Activated T-helper 1 cell treated with Interleukin-2 at 50 U/mL for 16 hours (primary cell): Measurements from ENCODE around the gene C1orf52.

Experiments
- DNase-seq: peaks from one replicate; pipeline ENCODE4 v3.0.0-alpha.2; 2020; ENCODE audit warnings: low read depth

C1orf52 gene

DNA sequence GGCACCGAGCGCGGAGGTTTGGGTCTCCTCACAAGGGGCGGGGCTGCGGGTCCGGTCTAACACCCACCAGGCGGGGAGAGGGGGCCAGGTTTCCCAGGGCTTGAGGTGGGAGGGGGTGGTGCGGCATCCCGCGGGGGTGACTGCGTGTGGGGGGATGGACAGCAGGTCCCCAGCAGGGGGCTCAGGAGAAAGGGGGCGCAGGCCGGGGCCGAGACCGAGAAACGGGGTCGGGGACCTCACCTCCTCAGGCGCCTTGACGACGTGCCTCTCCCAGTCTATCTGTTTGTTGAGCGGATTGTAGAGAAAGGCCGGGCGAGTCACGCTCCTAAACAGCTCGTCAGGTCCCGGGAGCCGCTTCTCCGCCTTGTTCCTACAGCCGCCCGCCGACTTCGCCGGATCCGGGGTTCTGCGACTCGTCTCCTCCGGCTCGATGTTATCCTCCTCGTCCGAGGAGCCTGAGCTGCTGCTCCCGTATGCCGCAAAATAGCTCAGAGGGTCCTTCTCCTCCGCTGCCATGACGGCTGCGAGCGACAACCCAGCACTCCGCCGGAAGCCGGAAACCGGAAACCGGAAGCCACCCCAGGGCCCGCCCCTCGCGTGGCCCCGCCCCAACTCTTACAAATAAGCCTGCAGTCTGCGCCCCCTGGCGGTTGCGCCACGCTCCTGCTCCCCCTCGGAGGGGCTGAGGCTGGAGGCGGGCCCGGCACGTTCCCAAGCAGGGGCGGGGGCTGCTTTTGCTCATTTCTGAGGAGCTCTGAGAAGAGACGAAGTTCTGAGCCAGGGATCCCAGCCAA is at the start of gene C1orf52:
TSS of gene C1orf52 (minus strand) at position 545 of the 794 bp plus-strand sequence. CDS start at position 516, 29 bp downstream.
- peak; percentile 92 for DNase-seq

DNA sequence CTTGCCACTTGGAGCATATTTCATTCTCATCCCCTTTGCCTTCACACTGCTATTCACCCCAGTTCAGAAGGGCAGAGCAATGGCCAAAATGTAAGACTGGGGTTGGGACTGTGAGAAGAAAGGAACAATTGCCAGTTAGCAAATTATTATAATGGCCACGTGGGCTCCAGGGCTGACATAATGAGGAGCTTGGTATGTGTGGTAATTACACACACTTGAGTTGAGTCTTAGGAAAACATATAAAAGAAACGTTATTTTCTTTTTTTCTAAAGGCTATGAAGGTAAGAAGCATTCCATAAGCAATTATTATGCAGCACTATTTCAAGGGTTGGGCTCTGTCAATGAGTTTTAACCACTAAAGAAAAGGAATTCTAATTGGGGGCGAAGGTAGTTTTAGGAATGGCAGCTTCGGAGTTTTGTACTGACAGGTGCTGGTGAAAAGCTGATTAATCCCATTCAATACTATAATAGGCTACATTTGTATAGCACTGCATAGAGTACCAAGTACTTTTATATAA is 49.4 kb upstream of the C1orf52 start:
- DNase-seq = no peak

DNA sequence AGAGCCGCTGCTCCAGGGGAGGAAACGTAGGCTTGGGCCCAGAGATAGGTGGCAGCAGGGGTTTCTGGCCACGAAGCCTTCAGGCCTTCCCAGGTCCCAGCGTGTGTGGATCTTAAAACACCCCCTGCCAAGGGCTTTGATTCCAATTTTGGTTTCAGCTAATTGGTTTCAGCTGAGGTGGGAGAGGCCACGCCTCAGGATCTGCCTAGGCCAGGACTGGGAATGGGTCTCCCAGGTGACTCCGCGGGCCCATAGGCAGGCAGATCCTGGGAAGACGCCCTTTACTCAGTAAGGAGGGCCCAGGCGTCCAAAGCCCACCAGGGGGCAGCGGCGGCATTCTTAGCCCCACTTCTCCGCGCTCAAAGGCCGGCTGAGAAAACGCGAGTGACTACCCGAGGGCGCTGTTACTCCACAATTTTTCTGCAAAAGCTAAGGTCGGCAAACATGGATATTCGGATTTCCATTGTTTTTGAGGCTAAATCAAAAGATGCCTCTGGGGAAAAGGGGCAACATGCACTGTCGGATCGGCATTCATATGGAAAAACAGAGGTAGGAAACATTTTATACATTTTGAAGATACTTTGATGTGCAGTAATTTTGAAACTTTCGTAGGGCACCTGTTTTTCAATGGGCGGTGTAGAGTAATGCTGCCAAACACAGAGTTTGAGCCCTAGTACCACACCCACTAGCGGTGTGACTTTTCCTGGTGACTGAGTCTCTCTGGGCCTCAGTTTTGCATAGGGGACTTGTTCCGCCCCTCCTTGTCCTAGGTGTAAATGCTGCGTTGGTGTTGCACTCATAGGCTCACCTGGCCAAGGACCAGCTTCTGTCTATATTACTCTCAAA is 48.7 kb upstream of the C1orf52 start:
- DNase-seq = peak; percentile 35

DNA sequence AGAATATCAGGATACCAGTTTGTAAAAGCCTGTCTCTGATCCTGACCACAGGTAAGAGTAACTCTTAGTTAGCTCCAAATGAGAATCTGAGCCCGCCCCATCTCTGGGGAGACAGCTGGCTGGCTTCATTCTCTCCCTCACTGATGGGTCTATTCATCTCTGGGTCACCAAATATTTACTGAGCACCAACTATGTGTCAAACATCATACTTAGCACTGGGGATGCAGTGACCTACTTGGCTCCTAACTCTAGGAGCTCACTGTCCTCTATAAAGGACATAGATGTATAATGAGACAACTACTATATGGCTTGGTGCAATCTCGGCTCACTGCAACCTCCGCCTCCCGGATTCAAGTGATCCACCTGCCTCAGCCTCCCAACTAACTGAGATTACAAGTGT is 46.8 kb upstream of the C1orf52 start:
- DNase-seq = no peak

DNA sequence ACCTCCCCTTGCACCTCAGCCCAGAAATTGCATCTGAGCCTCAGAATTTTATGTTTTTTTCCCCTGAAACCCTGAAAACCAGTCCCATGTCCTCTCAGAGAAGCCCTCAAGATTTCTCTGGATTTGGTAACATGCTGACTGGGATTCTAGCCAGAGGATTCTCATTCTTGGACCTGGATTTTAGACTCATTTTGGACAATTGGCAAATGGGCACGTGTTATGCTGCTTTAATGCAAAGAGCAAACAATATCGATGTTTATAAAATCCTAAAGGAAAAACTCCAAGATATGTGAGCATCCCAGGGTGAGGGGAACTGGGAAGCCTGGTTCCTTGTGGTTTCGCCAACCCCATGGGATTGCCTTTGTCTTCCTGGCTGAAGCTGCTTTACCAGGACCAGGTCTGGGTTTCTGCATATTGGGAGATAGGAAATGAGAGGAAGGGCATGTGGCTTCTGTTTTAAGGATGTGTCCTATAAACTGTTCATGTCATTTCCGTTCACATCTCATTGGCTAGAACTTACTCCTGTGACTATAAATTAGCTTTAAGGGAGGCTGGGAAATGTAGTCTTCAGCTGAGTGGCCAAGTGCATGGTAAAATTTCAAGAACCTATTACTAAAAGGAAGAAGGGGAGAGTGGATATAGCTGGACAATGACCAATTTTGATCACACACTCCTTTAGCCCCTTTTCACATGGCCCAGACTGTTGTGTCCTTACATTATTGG is 44.1 kb upstream of the C1orf52 start:
- DNase-seq = no peak

DNA sequence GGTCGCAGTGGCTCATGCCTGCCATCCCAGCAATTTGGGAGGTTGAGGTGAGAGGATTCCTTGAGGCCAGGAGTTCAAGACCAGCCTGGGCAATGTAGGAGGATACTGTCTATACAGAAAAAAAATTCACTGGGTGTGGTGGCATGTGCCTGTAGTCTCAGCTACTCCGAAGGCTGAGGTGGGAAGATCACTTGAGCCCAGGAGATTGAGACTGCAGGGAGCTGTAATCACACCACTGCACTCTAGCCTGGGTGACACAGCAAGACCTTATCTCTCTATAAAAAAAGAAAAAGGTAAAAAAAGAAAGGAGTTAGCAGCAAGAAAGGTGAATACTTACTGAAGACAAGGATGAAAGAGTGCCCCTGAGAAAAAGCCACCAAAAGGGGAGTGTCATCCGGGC is 40.7 kb upstream of the C1orf52 start:
- no peak for DNase-seq

DNA sequence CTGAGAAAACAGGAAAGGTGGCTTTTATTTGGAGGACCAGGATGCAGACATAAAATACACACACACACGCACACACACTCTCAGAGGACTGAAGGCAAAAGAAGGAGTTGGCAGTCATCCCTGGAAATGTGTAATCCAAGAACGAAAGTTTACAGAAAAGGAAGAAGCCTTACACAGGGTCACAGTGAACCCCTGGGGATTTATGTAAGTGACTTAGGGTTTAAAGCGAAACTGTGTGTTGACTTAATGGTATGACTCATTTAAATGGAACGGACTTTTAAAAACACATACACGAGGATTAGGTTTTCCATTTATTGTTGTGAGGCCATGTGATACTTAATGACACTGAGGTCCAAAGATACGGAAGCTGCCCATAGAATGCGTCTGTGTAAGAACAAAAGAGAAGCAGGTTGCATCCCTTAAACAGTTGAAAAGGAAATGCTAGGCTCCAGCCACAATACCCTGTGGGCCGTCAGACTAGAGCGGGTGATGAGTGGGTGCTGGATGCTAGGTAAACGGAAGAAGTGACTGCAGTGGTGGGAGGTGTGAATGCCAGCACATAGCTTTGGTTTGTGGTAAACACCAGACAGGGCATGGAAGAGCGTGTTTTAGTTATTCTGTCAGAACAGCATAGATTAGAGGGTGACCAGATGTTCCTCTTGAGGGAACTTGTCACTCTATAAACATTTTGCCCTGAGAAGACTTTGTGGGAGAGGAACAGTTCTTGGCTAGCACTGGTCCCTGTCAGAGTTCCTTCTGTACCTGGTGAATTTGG is 38.6 kb upstream of the C1orf52 start:
- DNase-seq = peak; percentile 35

DNA sequence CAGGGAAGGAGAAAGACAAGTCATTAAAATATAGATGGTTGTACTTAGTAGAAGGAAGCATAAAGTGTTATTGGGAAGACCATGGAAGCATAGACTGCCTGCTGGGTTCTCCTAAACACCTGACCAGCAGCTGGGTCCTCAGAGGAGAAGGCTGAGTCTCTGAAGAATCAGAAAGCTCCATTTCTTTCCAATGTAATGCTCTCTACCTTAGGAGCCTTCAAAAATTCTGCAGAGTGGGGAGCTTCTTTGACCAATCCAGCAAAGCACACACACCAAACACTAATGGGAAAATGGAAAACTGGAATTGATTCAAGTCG is 38.0 kb upstream of the C1orf52 start:
- DNase-seq = no peak

DNA sequence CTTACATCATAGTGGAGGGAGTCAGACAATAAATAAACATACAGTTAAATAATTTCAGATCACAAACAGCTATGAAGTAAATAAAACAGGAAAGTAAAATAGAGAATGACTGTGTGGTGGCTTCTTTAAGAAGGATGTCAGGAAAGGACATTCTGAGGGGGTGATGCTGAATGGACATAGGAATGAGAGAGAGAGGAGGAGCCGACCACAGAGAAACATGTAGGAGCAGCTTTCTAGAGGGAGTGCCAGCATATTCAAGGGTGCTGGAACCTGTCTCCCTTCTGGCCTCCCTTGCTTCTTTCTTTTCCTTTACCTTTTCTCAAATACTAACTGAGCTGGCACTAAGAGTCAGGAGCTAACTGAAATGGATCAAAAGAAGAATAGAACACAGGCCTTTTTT is 37.5 kb upstream of the C1orf52 start:
- DNase-seq = no peak

DNA sequence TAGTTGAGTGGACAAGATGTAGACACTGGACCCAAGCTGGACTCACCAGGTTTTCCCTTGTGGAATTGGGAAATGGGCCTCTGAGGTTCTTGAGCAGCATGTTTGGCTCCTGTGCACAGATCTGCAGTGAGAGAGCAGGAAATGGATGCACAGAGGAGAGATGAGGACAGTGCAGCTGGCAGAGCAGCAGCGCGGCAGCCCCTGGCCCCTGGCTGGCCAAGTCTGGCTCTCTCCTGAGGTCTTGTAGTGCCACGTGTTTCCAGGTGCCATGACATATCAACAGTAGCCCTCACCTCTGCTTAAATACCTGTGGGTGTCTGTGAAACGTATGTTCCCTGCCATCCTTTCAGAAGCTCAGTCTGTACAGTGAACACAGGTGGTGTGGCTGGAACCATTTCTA is 36.2 kb upstream of the C1orf52 start:
- no peak for DNase-seq

DNA sequence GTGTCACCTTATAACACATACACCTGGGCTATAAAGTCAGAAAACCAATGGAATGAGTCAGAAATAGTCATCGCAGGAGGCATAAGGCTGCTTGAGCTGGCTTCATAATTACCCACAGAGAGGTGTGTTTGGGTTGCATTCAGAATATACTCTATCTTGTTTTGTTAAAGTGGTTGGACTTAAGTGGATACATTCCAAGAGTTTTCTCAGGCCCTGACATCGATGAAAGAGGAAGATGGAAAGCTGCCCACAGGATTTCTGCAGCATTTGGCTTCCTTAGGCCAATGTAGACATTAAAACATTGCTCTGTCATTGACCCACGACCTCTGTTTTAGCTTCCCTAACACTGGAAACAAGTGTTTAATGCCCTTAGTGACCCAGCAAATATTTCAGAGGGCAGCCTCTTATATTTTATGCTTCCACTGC is 35.6 kb upstream of the C1orf52 start:
- DNase-seq = no peak

DNA sequence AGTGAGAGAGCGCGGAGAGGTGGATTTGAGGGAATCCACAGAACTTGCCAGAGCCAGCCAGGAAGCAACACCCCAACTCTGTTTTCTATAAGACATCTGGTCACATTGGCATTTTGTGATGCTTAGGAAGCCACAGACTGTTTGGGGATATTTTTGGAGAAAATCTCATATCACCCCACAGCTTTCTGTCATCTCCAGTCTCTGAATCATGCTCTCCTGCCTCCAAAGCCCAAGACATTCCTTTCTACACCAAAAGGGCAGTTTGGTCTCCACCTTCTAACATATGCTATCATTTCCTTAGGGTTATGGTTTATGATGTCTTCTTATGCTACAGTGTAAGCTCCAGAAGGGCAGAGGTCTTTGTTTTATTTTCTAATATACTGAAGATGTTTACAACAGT is 31.4 kb upstream of the C1orf52 start:
- DNase-seq = no peak

DNA sequence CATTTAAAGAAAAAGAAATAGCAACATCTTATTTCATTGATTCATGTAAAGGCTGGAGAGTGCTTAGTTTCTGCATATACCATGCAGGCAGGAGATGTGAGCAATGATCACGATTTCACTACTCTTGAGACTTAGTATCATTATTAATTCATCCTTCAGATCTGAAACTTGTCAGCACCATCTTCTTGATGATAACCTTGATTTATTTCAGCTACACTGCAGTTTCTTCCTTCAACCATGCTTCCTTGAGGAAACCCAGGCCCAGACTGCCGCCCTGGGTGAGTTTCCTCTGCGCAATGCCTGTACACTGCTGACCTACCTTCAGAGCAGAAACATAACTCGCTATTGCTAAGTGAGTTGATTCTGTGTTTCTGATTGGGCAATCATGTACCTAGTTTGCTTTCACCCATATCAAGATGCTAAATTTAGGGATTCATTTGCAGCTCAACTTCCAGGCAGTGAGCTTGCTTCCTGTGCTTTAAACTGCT is 30.4 kb upstream of the C1orf52 start:
- no peak for DNase-seq

DNA sequence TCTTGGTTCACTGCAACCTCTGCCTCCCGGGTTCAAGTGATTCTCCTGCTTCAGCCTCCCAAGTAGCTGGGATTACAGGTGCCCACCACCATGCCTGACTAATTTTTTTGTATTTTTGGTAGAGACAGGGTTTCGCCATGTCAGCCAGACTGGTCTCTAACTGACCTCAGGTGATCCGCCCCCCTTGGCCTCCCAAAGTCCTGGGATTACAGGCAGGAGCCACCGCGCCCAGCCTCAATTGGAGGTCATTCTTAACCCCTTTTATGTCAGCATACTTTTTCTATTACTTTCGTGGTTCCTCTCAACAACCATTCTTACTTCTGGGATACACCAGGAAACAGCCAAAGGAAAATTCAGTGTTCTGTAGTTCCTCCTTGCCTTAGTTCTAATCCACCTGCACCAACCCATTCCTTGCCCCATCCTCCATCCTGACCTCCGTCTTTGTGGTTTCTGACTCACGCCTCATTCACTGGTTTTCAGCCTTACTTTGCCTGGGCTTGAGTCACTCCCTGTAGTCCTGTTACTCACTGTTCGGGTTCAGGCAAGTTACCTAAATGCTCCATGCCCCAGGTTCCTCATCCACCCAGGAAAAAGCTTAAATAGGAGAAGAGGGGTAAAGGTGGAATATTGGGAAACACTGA is 29.9 kb upstream of the C1orf52 start:
- DNase-seq = no peak

DNA sequence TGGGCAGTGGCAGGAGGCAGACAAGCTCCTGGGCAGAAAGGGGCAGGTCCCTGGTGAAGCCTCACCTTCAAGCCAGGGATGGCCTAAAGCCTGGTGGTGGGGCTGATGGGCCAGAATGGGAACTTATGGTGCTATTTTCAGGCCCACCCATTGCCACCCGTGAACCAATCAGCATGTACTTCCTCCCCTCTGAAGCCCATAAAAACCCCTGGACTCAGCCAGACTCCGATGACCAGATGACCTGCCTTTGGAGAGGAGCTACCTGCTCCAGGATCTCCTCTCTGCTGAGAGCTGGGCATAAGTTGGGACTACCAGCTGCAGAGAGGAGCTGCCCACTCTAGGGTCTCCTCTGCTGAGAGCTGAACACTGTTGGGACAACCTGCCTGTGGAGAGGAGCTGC is 24.7 kb upstream of the C1orf52 start:
- DNase-seq = no peak

DNA sequence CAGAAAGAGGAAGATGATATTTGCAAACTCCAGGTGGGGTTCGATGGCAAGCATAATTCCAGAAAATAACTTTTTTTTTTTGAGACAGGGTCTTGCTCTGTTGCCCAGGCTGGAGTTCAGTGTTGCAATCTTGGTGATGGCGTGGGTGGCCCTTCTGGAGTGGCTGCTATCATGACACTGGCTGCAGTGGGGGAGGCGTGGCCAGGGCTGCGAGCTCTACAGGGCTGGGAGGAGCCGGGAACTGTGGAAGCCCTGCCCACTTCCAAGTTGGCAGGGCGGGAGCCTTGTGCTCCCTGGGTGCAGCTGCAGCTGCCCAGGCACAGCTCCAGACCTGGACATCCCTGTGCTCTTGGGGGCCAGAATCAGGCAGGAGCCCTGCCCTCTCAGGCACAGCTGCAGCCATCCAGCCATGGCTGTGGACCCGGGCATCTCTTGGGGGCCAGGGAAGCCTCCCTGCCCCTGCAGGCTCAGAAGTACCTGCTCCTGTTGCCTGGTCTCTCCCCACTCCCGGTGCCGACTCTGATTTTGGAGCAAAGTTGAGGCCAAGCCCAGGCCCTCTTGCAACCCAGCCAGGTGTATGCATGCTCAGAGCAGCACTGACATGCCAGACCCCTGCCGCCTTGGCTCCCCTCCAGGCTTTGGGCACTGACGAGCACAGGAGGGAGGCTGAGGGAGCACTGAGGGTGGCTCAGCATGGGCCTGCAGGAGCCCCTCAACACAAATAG is 24.2 kb upstream of the C1orf52 start:
- no peak for DNase-seq

DNA sequence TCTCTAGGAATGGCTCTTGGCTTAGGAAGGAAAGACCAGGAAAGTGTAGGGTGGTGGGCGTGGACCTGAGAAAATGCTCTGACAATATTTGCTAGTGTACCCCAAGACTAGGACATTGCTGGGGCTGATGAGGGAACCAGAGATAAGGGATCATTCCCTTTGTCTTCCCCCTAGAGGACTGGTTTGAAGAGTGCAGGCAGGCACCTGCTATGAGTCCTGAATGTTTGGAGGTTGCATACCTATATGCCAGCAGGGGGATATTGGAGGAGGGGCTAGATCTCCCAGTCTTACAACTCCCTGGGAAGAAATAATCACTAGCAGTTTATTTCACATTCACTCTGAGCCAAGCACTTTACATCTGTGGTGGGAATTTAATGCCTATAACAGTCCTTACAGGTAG is 23.0 kb upstream of the C1orf52 start:
- DNase-seq = no peak

DNA sequence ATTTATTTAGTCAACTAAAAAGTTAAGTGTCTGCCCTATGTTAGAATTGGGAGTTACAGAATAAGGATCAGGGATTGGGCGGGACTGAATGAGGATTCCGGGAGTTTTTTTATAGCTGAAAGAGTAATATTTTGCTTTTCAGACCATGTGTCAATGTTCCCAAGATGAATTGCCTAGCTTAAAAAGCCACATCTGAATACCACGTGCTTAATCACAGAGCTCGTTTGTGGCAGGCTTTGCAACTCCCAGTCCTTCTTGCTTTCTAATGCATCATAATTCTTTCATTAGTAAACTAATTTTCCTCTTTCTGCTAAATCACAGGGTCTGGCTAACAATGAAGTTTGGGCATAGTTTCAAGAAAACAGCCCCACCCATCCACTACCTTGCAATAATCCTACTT is 21.2 kb upstream of the C1orf52 start:
- DNase-seq = no peak

DNA sequence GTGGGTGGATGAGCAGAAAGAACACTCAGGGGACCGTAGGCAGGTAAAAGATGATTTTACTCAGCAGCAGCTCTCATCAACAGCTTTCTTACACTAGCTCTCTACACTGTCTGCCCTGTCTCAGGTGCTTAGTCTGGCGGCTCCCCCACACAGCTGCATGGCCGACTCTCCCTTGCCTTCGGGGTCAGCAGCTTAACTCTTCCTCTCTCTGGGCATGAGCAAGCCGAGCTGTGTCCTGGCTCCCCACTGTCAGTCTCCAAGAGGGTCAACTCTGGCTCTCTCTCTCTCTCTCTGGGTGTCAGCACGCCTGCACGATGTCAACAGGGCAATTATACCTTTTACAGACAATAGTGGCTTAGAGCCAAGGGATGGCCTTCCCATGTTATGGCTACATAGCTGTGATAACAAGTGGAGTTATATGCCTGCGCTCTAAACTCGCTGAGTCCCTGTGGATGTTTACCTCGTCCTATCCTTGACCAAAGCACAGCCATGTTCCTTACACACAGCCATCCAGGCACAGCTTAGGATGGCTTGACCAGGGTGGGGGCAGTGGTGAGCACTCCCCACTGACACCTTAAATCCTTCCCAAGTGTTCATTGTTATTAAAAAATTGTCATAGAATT is 20.1 kb upstream of the C1orf52 start:
- no peak for DNase-seq

DNA sequence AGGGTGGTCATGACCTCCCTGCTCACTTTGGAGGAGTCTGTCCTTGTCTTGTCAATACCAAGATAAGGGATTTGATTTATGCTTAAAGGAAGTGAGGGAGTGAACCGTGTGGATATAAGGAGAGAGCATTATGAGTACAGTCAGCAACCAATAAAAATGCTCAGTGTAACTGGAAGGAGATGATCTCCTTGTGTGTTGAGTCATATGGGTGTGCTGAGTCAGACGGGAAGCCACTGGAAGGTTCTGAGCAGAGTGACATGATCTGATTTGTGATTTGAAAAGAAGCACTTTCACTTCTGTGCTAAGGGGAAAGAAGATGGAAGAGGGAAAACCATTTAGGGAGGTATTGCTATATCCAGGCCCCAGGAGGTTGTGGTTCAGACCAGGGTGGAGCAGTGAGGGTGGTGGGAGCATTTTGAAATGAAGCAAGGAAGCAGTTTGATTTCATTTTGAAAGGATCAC is 19.4 kb upstream of the C1orf52 start:
- peak; percentile 12 for DNase-seq
